ENCODE results near the gene KMT2C.

DNA sequence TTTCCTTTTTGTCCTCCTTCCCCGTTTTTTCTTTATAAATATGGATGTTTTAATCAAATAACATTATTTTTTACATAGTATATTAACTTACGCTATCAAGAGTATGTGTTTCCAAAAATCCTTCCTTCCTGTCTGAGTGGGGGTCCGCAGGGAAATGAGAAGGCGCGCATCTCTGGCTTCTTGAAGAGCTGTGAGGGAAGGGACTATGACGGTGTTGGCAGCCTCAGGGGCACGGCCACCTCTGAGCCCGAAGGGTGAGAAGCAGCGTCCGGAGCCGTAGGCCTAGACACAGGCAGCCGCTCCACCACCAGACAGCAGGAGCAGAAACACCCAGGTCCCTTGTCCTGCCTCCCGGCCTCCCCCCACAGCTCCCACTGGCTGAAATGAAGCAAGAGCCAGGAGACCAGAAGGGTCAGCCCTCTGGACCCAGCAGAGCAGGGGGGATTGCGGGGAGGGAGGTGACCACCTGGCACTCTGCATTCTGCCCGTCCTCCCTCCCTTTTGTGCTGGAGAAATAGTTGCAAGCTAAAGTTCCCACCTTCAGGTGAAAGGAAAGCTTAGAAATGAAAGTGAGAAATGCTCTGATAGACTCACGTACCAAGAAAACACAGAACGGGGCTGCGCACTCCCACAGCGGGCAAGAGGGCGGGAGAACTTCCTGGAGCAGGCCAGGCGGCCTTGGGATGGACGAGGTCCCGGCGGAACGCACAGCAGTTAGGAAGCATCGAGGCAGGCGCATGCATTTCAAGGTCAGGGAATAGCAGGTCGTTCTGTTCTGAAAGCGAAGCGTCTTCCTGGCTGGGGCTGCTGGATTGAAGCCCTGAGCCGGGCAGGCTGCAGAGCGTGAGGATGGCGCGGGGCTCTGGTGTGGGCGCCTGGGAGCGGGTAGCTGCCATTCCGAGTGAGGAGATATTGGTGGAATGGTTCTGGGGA, 304.9 kb downstream of the KMT2C start:
- TF ChIP-seq TAF7 (optimal IDR thresholded peaks at IDR 0.05; ENCODE audit: borderline replicate concordance, low read depth, low read length) = no peak
- TF ChIP-seq, protein P1, sequence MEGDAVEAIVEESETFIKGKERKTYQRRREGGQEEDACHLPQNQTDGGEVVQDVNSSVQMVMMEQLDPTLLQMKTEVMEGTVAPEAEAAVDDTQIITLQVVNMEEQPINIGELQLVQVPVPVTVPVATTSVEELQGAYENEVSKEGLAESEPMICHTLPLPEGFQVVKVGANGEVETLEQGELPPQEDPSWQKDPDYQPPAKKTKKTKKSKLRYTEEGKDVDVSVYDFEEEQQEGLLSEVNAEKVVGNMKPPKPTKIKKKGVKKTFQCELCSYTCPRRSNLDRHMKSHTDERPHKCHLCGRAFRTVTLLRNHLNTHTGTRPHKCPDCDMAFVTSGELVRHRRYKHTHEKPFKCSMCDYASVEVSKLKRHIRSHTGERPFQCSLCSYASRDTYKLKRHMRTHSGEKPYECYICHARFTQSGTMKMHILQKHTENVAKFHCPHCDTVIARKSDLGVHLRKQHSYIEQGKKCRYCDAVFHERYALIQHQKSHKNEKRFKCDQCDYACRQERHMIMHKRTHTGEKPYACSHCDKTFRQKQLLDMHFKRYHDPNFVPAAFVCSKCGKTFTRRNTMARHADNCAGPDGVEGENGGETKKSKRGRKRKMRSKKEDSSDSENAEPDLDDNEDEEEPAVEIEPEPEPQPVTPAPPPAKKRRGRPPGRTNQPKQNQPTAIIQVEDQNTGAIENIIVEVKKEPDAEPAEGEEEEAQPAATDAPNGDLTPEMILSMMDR (IDR thresholded peaks at IDR 0.05; ENCODE audit: control extremely low read depth in 1 of 3, insufficient read depth in 1 of 3, low read depth in 1 of 3, low read length in 3 of 3) = no peak
- TF ChIP-seq EGR1 (IDR thresholded peaks at IDR 0.05; ENCODE audit: borderline replicate concordance, low read depth, low read length) = no peak
- no peak for TF ChIP-seq KDM1A (IDR thresholded peaks at IDR 0.05; ENCODE audit: borderline replicate concordance, low read length)
- no peak for TF ChIP-seq CHD7 (IDR thresholded peaks at IDR 0.05; ENCODE audit: insufficient replicate concordance, low read length)

All from H1 (cell line).